GM12801 (cell line): ENCODE data around the gene GPR39.

ENCODE experiments used
- CTCF ChIP-seq: IDR thresholded peaks from one replicate; pipeline ENCODE4 v1.5.1; 2011; ENCODE audit warnings: control low read depth; ENCODE audit not compliant: insufficient read length; ENCODE audit errors: extremely low read depth

GPR39 gene

DNA sequence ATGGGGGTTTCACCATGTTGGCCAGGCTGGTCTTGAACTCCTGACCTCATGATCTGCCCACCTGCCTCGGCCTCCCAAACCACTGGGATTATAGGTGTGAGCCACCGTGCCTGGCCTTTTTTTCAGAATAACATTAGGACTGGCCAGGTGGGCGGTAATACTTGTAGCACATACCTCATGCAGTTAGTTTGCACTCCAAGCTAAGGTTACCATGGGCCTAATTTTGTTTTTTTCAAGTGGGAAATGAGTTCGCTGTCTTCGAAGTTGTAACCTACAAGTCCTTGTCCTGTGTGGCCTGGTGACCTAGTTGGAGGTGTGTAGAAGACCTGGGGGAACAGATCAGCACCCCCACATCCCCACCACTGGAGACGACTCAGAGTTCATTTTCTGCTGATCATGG, 178.6 kb downstream of the GPR39 start:
- no peak for TF ChIP-seq CTCF

GRCh38 chr2:132595693-132596092, 179.1 kb downstream of the GPR39 start:
- TF ChIP-seq CTCF: no peak

DNA sequence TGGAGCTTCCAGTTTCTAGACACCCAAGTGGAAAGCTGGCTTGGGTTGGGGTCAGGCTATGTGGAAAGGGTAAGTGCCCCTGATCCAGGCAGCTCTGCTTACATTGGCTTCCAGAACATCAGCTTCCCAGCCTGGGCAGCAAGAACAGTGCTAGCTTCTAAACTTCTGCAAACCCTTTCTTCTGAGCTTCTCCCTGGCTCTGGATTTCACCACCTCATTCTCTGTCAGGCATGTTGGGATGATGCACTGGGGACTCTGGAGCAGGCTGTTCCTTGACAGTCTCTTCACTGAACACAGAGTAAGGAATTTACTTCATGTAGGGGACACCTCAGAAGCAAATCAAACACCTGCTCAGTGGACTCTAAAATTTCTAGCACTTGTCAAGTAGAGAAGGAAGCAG, 180.6 kb downstream of the GPR39 start:
- no peak for TF ChIP-seq CTCF

DNA sequence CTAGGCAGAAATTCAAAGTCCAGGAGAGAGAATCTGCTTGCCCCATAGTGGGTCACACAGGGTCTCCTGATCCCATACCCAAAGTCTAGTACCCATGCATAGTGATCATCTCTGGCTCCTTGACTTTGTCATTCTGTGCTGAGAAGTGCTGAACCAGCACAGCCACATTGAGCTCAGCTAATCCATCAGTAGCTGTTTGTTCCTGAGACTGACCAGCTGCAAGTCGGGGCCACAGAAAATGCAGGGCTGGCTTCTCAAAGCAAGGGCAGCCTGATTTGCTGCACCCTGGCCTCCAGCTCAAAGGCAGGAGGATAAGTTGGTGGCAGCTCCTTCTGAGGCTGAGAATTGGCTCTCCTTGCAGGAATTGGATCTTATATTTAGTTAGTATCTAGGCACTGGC, 181.2 kb downstream of the GPR39 start:
- TF ChIP-seq CTCF: no peak

- TF ChIP-seq CTCF: no peak
Observed at GRCh38 chr2:132598536-132598935, 181.9 kb downstream of the GPR39 start.

DNA sequence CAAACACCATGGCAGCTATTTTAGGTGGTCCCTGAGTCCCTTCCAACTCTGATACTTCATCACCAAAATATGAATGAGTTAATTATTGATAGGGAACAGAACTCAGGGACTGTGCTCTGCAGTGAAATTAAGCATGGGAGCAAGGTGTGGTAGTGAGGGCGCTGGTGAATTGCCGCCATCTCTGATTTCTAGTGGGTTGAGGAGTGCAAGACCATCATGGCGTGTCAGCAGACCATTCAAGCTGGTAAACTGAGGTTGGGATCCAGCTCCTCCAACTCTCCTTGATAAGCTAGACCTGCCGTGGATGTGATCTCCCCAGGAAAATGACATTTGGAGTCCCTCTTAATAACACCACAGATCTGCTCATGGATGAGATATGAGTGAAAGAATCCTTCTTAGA, 183.0 kb downstream of the GPR39 start:
- TF ChIP-seq CTCF: no peak

DNA sequence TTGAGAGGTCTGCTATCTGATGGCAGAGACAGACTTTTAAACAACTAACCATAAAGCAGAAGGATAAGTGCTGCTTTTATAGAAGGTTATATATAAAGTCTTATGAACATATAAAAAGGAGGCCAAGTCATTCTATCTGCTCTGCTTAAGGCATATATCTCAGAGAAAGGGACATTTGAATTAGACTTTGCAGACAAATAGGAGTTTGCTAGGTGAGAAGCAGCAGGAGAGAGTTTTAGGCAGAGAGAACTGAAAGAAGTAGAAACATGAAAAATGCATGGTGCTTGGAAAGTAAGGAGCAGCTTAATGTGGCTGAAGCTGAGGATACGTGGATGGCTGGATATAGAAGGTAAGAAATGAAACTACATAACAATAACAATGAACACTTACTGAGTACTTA, 188.0 kb downstream of the GPR39 start:
- TF ChIP-seq CTCF: no peak
